Ramos (cell line): ENCODE data around the gene SP110.

ENCODE experiments used
- in situ Hi-C: fragments of 300-500 bp; cut with MboI; formaldehyde crosslinking; loops from one replicate; pipeline ENCODE4 v1.14.3; 2022; ENCODE audit warnings: low sequenced_read_pairs; ENCODE audit not compliant: unreplicated experiment

SP110 gene

DNA sequence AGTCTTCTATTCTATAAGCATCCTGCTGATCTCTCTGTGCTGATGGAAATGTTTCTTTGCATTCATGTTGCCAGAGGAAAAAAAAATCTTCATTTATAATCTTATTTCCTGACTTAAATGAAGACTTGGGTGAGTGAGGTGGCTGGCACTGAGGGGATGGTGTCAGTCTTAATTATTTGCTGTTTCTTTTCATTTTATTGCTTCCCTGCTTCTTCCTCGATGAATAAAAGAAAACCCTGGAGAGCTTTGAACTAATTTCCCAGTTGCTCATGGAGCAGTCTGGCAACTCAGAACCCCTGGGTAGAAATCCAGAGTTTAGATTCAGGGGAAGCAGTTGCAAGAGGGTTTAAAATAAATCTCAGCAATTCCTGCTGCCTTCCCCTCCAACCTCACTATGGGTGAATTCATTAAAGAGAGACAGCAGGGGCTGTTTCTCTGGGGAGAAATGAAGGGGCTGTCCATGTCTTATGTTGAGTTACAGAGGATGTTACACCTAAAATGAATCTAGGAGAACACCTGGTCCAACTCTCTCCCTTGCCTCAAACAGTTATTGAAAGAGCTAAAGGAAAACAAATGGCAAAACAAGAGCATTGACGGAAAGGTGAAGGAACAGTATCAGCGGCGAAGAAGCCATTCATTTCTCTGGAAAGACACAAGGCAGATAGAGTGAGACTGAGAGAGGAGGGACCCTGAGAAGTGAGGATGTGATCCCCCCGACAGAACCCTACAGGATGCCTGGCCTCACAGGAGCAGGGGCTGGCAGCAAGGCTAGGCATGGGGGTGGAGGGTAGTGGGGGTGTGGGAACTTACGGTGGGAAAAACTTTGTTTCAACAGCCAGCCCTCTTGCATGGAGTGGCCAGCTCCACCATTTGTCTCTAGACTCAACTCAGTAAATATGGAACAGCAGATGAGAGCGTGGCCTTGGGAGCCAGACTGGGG lies 41.0 kb downstream of the SP110 start:
- in situ Hi-C loops: no loop called here

- in situ Hi-C loops: no loop called here
These were observed 42.8 kb downstream of the SP110 start for GRCh38 chr2:230176996-230177395.

DNA sequence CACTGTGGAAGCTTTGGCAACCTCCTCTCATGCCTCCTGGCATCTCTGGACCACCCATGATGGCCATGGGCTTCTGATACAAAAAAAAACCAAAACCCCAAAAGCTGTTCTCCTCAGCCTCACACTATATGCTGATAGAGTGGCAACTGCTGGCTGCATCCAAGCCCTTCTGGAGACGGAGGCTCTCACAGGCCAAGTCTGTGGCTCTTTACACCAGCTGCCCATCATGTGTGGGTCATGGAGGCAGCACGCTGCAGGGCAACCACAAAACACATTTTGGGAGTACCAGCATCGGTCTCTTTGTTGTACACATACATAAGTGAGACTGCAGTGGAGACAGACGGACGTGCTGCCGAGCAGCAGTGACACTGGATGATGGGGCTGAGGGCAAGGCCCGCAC lies 45.3 kb downstream of the SP110 start:
- in situ Hi-C loops: no loop called here

DNA sequence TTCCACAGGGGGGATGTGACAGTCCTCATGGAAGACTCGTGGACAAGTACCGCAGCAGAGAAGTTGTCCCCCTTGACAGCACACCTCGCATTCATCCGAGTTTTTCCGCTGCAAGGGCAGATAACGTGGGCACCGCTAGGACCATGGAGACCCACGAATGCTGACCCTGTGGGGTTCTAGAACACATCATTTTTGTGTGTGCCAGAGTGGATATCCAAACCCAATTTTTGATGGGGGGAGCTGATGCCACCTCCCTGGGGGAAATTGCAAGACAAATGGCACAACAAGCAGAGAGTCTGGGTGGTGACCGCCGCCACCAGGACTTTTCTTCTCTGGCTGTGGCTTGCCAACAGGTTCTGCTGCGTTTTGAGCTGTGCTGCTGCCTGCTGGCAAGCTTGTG lies 46.9 kb downstream of the SP110 start:
- in situ Hi-C loops: no loop called here

DNA sequence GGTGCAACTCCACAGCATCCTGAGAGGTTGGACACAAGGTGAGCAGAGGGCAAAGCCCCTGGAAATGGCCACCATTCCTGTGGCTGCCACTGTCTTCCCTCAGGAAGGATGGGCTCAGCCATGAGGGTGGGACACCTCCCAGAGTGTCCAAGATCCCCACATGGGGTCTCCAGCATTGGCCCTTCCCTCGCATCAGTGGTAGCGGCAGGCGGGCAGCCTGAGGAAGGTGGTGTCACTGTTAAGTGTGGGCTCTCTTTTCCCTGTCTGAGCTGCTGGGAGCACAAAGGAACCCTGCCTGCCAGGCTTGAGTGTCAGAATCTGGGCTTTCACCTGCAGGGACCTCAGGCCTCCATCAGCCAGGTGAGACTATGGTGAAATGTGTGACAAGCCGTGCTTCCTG lies 47.6 kb downstream of the SP110 start:
- in situ Hi-C loops: no loop called here

DNA sequence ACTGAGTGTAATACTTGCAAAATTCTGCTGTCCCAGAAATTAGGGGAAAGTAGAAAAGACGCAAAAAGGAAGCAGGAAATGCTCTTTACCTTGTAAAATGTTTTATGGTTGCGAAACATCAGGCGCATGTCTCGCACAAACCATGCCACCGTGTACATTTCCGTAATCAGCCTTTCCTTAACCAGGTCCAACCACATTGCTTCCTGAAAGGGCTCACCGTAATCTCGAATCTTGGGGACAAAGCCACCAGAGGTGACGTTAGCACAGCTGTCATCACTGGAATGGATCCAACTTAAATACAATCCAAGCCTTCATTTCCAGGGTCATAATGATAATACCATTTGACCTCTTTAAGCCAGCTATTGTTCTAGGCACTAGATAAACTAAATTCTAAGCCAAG lies 49.3 kb downstream of the SP110 start:
- in situ Hi-C loops: no loop called here

GRCh38 chr2:230166557-230167170 lies 53.1 kb downstream of the SP110 start:
- in situ Hi-C loops: no loop called here

DNA sequence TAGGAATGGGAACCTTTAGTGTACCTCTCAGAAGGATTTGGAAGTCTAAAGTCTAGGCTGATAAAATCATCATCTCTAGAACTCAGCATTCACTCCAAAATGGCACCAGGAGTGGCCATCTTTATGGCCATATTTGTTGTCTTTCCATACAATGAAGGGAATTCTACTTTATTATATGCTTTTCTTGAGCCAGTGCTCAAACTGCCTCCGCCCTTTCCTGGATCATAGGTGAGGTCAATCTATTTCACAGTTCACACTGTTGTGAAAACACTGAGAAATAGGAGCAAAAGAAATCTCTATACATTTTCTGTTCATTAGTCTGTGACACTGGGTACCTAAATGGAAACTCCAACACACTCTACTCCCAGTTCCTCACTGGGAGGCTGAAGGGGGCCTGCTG lies 55.6 kb downstream of the SP110 start:
- in situ Hi-C loops: no loop called here

- in situ Hi-C loops: no loop called here
These were observed 56.8 kb downstream of the SP110 start for GRCh38 chr2:230162981-230163380.

GRCh38 chr2:230161184-230161583 lies 58.6 kb downstream of the SP110 start:
- in situ Hi-C loops: no loop called here

DNA sequence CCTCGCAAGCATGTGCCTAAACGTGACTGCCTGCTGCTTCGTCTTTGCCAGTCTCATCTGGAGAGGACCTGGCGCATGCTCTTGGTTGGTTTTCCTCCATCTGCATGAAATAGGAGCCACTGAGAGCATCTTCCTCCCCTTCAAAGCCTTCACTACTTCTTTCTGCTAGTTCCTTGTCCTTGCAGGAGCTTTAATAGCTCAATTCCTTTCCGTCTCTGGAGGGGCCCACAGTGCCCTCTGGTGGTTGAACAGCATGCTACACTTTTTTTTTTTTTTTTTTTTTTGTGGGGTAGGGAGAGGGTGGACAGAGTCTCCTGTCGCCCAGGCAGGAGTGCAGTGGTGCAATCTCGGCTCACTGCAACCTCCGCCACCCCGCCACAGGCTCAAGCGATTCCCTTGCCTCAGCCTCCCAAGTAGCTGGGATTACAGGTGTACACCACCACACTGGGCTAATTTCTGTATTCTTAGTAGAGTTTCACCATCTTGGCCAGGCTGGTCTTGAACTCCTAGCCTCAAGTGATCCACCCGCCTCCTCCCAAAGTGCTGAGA lies 59.6 kb downstream of the SP110 start:
- in situ Hi-C loops: no loop called here

DNA sequence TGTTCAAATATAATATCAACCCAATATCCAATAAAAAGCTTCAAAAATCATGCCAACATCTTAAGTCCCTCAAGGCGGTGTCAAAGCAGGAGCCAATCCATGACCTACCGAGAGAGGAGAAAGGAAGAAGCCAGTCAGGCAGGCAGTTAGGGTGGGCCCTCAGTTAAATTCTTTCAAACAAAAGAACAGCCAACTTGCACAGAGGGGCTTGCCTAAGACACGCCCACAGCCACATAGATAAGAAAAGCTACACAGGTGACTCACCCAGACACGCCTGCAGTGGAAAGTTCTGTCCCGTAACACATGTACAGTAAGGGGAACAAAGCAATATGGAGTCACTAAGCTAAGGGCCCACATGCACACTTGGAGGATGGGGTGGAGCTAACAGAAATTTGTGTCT lies 61.3 kb downstream of the SP110 start:
- in situ Hi-C loops: no loop called here

DNA sequence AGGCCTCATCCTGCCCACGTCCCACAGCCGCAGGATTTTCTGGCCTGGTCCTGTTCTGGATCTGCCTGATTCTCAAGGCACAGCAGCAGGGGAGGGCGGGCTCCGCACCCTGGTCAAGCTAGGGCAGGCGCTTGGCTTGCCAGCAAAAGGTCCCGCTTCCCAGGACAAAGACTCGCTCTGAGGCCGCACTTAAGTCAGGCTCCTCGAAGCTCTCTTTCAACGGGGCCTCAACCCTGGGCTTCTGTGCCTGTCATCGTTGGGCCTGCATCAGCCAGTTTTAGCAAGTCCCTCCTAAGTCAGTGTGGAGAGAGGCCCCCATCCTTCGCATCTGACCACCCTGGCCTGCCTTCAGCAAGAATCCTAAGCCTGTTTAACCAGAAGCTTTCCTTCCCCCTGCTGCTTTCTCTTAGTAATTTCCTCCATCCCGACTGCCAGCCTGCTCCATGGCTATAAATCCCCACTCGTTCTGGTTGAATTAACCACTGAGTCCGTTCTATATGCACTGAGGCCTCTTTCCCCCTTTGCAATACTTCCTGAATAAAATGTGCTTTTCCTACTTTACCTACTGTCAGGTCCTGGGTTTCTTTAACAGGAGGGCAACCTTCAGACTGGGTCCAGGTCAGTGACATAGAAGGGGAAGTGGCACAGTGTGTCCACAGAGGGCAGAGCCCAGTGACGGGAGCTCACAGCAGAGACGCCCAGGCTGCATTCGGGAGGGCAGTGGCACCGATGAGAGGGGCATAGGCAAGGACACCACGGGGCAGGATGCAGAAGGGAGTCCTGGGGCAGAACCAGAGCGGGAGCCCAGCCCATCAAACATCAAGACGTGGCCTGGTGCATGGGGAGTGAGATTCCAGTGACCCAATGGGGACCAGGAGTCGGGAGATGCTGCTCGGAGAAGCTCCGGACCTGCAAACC lies 62.7 kb downstream of the SP110 start:
- in situ Hi-C loops: no loop called here

- in situ Hi-C loops: no loop called here
These were observed 64.4 kb downstream of the SP110 start for GRCh38 chr2:230155359-230155758.

DNA sequence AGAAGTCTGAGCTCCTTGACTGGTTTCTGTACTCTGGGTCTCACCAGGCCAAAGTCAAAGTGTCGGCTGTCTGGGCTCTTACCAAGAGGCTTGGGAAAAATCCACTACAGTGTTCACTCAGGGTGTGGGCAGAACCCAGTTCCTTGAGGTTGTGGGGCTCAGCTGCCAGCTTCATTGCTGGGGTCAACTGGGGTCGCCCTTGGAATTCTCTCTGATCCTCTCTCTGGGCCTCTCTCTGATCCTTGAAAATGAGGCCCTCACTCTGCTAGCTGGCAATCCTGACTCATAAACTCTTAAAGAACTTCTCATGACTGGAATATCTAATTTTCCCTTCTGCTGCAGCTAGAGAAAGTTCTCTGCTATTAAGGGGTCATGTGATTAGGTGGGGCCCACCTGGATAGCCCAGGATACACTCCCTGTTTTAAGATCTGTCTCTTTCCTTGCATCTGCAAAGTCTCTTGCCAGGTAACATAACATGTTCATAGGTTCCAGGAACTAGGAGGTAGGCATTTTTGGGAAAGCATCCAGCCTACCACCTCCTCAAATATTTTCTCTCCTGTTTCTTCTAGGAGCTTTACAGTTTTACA lies 66.3 kb downstream of the SP110 start:
- in situ Hi-C loops: no loop called here

- in situ Hi-C loops: no loop called here
These were observed 67.5 kb downstream of the SP110 start for GRCh38 chr2:230152334-230152733.

- in situ Hi-C loops: no loop called here
These were observed 75.4 kb downstream of the SP110 start for GRCh38 chr2:230144355-230144754.

DNA sequence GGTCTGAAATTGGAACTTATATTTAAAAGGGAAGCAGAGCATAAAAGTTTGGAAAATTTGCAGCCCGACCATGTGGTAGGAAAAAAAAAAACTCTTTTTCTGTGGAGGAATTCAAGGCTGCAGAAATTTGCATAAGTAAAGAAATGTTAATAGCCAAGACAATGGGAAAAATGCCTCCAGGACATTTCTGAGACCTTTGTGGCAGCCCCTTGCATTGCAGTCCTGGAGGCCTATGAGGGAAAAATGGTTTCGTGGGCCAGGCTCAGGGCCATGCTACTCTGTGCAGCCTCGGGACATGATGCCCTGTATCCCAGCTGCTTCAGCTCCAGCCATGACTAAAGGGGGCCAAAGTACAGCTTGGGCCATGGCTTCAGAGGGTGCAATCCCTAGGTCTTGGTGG lies 79.1 kb downstream of the SP110 start:
- in situ Hi-C loops: no loop called here

DNA sequence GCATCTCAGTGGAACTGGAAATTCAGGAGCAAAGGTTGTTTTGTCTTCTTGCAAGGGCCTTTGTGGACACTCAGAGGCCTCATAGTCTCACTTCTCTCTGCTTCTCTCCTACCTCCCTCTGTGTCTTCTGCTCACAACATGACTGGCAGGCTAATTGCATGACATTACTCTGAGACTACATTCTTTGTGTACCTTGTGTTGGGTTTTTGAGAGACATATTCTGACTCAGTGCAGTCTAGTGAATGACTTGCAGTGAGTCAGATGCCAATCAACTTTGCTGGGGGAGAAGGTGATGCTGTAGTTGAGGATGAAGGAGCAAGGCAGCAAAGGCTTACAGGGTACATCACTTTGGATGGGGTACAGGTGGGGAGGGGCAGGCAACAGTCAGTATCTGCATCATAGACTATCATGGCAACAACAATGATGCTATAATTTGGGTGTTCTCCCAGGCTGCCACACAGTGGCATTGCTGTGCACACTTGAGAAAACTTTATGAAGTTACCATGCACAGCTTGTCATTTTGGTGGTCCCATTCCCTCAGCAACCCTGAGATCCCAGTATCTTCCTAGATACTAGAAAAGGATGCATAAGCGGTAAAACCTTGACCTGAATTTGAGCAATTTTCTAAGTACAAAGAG lies 81.8 kb downstream of the SP110 start:
- in situ Hi-C loops: no loop called here

- in situ Hi-C loops: no loop called here
These were observed 84.7 kb downstream of the SP110 start for GRCh38 chr2:230135130-230135525.
